Liver (tissue), 3 donors: ENCODE measurements around the gene GPR156.

Source experiments
- CTCF ChIP-seq: fragments of 150-350 bp; IDR thresholded peaks from 2 replicates; pipeline ENCODE4 v1.5.1; 2017; ENCODE audit warnings: improper control_type of control experiment, low read depth, low read length; ENCODE audit not compliant: missing input control
- GABPA ChIP-seq, 2 donors: IDR thresholded peaks in 1 of 2; conservative IDR thresholded peaks in 1 of 2; 2 replicates each; pipeline ENCODE4 v1.6.1; 2016; ENCODE audit warnings: antibody characterized with exemption in 2 of 2, mild to moderate bottlenecking in 1 of 2, moderate library complexity in 1 of 2
- JUND ChIP-seq, 2 donors: IDR thresholded peaks; 2 replicates each; pipeline ENCODE4 v1.6.1; 2016; ENCODE audit warnings: antibody characterized with exemption in 2 of 2
- MAX ChIP-seq: IDR thresholded peaks from 2 replicates; pipeline ENCODE4 v1.6.1; 2016; ENCODE audit warnings: antibody characterized with exemption
- RAD21 ChIP-seq, 2 donors: IDR thresholded peaks; 2 replicates each; pipeline ENCODE4 v1.6.1; 2016; ENCODE audit warnings: antibody characterized with exemption in 2 of 2, mild to moderate bottlenecking in 2 of 2
- REST ChIP-seq: IDR thresholded peaks from 2 replicates; pipeline ENCODE4 v1.6.1; 2016; ENCODE audit warnings: antibody characterized with exemption, mild to moderate bottlenecking
- TAF1 ChIP-seq: conservative IDR thresholded peaks from 2 replicates; pipeline ENCODE4 v1.6.1; 2016; ENCODE audit warnings: antibody characterized with exemption, mild to moderate bottlenecking
- YY1 ChIP-seq: IDR thresholded peaks from 2 replicates; pipeline ENCODE4 v1.6.1; 2016; ENCODE audit warnings: antibody characterized with exemption, mild to moderate bottlenecking
- donor health status: healthy.
- donor health status: healthy.

- no peak for TF ChIP-seq MAX
- no peak for TF ChIP-seq CTCF
- no peak for TF ChIP-seq JUND (IDR thresholded peaks at IDR 0.05)
- no peak for TF ChIP-seq GABPA (IDR thresholded peaks at IDR 0.05 in 1 of 2, conservative IDR thresholded peaks at IDR 0.05 in 1 of 2)
- TF ChIP-seq TAF1 = no peak
- no peak for TF ChIP-seq RAD21 (IDR thresholded peaks at IDR 0.05)
- no peak for TF ChIP-seq REST
- no peak for TF ChIP-seq YY1
These were observed 116.4 kb downstream of the GPR156 start for GRCh38 chr3:120168611-120169010.
